Caco-2 (cell line): Measurements from ENCODE around the gene YRDC. TPM values are rescaled to one million over a fixed set of nuclear protein-coding genes. Genes with fewer than 3 reads are reported as not detected.

Source experiments
- BruUV-seq: library from RNA; stranded (reverse); fragments of 400-500 nt; replicated peaks from 2 replicates; lab custom pipeline; 2021; lab: Mats Ljungman, UMichigan
- CTCF ChIA-PET: fragments of 300-600 bp; sonication (Branson Sonifier 250); formaldehyde crosslinking; loops from one replicate; lab custom pipeline; 2022; ENCODE audit warnings: antibody characterized with exemption; lab: Charles Lee
- POLR2A ChIA-PET: fragments of 300-600 bp; sonication (Branson Sonifier 250); formaldehyde crosslinking; loops from one replicate; lab custom pipeline; 2022; ENCODE audit warnings: antibody characterized with exemption; lab: Charles Lee
- DNase-seq, 2 experiments: peaks; one replicate each; pipeline versions ENCODE4 v3.0.0 to v3.0.0-alpha.2; 2020 to 2022
- H3K27me3 ChIP-seq: replicated peaks from 2 replicates; pipeline ENCODE4 v1.6.0; 2011; ENCODE audit warnings: low read length; ENCODE audit not compliant: control insufficient read depth, insufficient read depth
- H3K36me3 ChIP-seq: 2 replicates; pipeline ENCODE4 v1.5.1; 2011; ENCODE audit warnings: low read length; ENCODE audit not compliant: control insufficient read depth, insufficient read depth
- H3K4me1 ChIP-seq: fragments of 250-450 bp; sonication (Bioruptor Pico); 2 replicates; pipeline ENCODE4 v1.5.1; 2020; ENCODE audit warnings: mild to moderate bottlenecking
- H3K4me3 ChIP-seq: 2 replicates; pipeline ENCODE4 v1.5.1; 2011; ENCODE audit warnings: low read depth, mild to moderate bottlenecking, control low read depth, low read length
- H3K9me3 ChIP-seq: fragments of 250-450 bp; sonication (Bioruptor Pico); 2 replicates; pipeline ENCODE4 v1.5.1; 2020; ENCODE audit warnings: mild to moderate bottlenecking, moderate library complexity
- H3K27ac Mint-ChIP-seq: one replicate; pipeline ENCODE4 v1.8.0; 2022; ENCODE audit warnings: mixed read lengths; ENCODE audit not compliant: unreplicated experiment
- H3K27me3 Mint-ChIP-seq: one replicate; pipeline ENCODE4 v1.8.0; 2022; ENCODE audit warnings: mixed read lengths; ENCODE audit not compliant: insufficient read depth, unreplicated experiment
- H3K36me3 Mint-ChIP-seq: one replicate; pipeline ENCODE4 v1.8.0; 2022; ENCODE audit warnings: mild to moderate bottlenecking, mixed read lengths; ENCODE audit not compliant: insufficient read depth, unreplicated experiment
- H3K4me1 Mint-ChIP-seq: one replicate; pipeline ENCODE4 v1.8.0; 2022; ENCODE audit warnings: low read depth, mixed read lengths; ENCODE audit not compliant: unreplicated experiment
- H3K4me3 Mint-ChIP-seq: one replicate; pipeline ENCODE4 v1.8.0; 2022; ENCODE audit warnings: mild to moderate bottlenecking, moderate library complexity, mixed read lengths; ENCODE audit not compliant: unreplicated experiment
- H3K9me3 Mint-ChIP-seq: one replicate; pipeline ENCODE4 v1.8.0; 2022; ENCODE audit warnings: mixed read lengths; ENCODE audit not compliant: unreplicated experiment
- intact Hi-C: fragments of 100-400 bp; cut with micrococcal nuclease; formaldehyde crosslinking; loops from one replicate; pipeline ENCODE4 v1.10.0; 2022; ENCODE audit not compliant: unreplicated experiment
- total RNA-seq: library from RNA; stranded (reverse); gene quantifications from 2 replicates; pipeline ENCODE4 v1.2.3, GENCODE V29; 2022
- TF ChIP-seq, protein P1 (sequence below), 2 experiments: fragments of 200-600 bp in 1 of 2; IDR thresholded peaks; 1 replicate in 1 of 2; 2 replicates in 1 of 2; pipeline versions ENCODE4 v1.5.1 to v1.8.0; 2011 to 2022; ENCODE audit warnings: antibody characterized with exemption in 1 of 2, control low read depth in 1 of 2, inconsistent platforms in 1 of 2, low read depth in 1 of 2, low read length in 1 of 2, mild to moderate bottlenecking in 1 of 2, moderate library complexity in 1 of 2; ENCODE audit not compliant: insufficient read depth in 1 of 2, severe bottlenecking in 1 of 2, unreplicated experiment in 1 of 2

YRDC gene
- total RNA-seq, 1 experiment from 2014 or later = 10.3 TPM

- no peaks in the 10 kb centered on the region for H3K36me3 ChIP-seq
- H3K27ac Mint-ChIP-seq = no peak overlapping the region
- intact Hi-C loops = no loop called here
Measured at GRCh38 chr1:37828410-37829074, 20.5 kb upstream of the YRDC start.

GRCh38 chr1:37825506-37825905 lies 17.5 kb upstream of the YRDC start:
- Mint-ChIP-seq H3K4me1 (no peaks in the 10 kb centered on the region), H3K9me3 (no peaks in the 10 kb centered on the region), H3K27me3 (no peaks in the 10 kb centered on the region), H3K36me3 (peaks cover 9% of the 10 kb centered on the region), H3K27ac (no peak overlapping the region), H3K4me3 (no peak overlapping the region)
- Histone ChIP-seq H3K9me3 (no peaks in the 10 kb centered on the region), H3K4me1 (no peaks in the 10 kb centered on the region), H3K36me3 (no peaks in the 10 kb centered on the region), H3K27me3 (no peaks in the 10 kb centered on the region), H3K4me3 (no peak overlapping the region)
- TF ChIP-seq, protein P1, sequence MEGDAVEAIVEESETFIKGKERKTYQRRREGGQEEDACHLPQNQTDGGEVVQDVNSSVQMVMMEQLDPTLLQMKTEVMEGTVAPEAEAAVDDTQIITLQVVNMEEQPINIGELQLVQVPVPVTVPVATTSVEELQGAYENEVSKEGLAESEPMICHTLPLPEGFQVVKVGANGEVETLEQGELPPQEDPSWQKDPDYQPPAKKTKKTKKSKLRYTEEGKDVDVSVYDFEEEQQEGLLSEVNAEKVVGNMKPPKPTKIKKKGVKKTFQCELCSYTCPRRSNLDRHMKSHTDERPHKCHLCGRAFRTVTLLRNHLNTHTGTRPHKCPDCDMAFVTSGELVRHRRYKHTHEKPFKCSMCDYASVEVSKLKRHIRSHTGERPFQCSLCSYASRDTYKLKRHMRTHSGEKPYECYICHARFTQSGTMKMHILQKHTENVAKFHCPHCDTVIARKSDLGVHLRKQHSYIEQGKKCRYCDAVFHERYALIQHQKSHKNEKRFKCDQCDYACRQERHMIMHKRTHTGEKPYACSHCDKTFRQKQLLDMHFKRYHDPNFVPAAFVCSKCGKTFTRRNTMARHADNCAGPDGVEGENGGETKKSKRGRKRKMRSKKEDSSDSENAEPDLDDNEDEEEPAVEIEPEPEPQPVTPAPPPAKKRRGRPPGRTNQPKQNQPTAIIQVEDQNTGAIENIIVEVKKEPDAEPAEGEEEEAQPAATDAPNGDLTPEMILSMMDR (IDR thresholded peaks at IDR 0.05; ENCODE audit: insufficient read depth in 1 of 2, low read depth in 1 of 2, low read length in 1 of 2, severe bottlenecking in 1 of 2, unreplicated experiment in 1 of 2) = no peak
- no TSS peak for BruUV-seq
- no peak for DNase-seq
- intact Hi-C loops = no loop called here
- ChIA-PET CTCF (no interaction called here), POLR2A (no interaction called here)

More at GRCh38 chr1:37828410-37829074, 20.5 kb upstream of the YRDC start:
- CTCF ChIA-PET = no interaction called here
- Histone ChIP-seq H3K27me3 (no peaks in the 10 kb centered on the region), H3K9me3 (no peaks in the 10 kb centered on the region), H3K4me3 (no peak overlapping the region), H3K4me1 (no peaks in the 10 kb centered on the region)
- no peak for DNase-seq
- TF ChIP-seq, protein P1 (IDR thresholded peaks at IDR 0.05; ENCODE audit: insufficient read depth in 1 of 2, low read depth in 1 of 2, low read length in 1 of 2, severe bottlenecking in 1 of 2, unreplicated experiment in 1 of 2) = no peak
- Mint-ChIP-seq H3K9me3 (no peaks in the 10 kb centered on the region), H3K27me3 (no peaks in the 10 kb centered on the region), H3K4me3 (no peak overlapping the region), H3K4me1 (no peaks in the 10 kb centered on the region), H3K36me3 (peaks cover 6% of the 10 kb centered on the region)
- no TSS peak for BruUV-seq
- POLR2A ChIA-PET = no interaction called here

DNA sequence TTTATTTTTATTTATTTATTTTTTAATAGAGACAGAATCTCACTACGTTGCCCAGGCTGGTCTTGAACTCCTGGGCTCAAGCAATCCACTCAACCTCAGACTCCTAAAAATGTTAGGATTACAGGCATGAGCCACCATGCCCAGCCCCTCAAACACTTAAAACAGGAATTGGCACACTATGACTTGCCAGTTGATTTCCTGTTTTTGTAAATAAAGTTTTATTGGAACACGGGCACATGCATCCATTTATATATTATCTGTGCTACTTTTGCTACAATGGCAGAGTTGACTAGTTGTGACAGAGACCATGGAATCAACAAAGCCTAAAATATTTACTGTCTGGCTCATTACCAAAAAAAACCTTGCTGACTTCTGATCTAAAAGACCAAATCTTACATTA lies 16.0 kb upstream of the YRDC start:
- no peak for DNase-seq
- no peaks in the 10 kb centered on the region for H3K4me1 ChIP-seq
- no TSS peak for BruUV-seq
- Mint-ChIP-seq H3K4me1 (no peaks in the 10 kb centered on the region), H3K9me3 (no peaks in the 10 kb centered on the region), H3K27ac (no peak overlapping the region), H3K27me3 (no peaks in the 10 kb centered on the region), H3K36me3 (peaks cover 13% of the 10 kb centered on the region), H3K4me3 (no peak overlapping the region)
- no peak overlapping the region for H3K4me3 ChIP-seq
- no peaks in the 10 kb centered on the region for H3K36me3 ChIP-seq
- TF ChIP-seq, protein P1 (IDR thresholded peaks at IDR 0.05; ENCODE audit: insufficient read depth in 1 of 2, low read depth in 1 of 2, low read length in 1 of 2, severe bottlenecking in 1 of 2, unreplicated experiment in 1 of 2) = no peak
- intact Hi-C loops = no loop called here
- ChIA-PET CTCF (no interaction called here), POLR2A (no interaction called here)
- H3K9me3 ChIP-seq = no peaks in the 10 kb centered on the region
- no peaks in the 10 kb centered on the region for H3K27me3 ChIP-seq
